ENCODE data around the gene PPP2R3A.
"Not testable (repeated sequence)": the region's sequence is repeated elsewhere in the genome, so short reads cannot be mapped to it uniquely, and the experiment has no call there.

PPP2R3A gene

DNA sequence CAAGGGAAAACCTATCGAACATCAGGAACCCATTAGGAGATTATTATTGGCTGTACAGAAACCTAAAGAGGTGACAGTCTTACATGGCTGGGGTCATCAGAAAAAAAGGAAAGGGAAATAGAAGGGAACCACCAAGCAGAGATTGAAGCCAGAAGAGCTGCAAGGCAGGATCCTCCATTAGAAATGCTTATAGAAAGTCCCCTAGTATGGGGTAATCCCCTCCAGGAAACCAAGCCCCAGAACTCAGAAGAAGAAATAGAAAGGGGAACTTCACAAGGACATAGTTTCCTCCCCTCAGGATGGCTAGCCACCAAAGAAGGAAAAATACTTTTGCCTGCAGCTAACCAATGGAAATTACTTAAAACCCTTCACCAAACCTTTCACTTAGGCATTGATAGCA, 27.8 kb upstream of the PPP2R3A start:
- H3K4me3 Mint-ChIP-seq; DNase-seq (ENCODE audit: low spot score in 2 of 2); H3K4me1 Mint-ChIP-seq; H3K9me3 Mint-ChIP-seq; H3K27me3 Mint-ChIP-seq; ATAC-seq (ENCODE audit: low read depth); H3K27ac Mint-ChIP-seq; H3K36me3 Mint-ChIP-seq: not testable (repeated sequence)

- ATAC-seq (ENCODE audit: low read depth) = no peak
Observed at GRCh38 chr3:135944831-135945230, 20.7 kb upstream of the PPP2R3A start.

DNA sequence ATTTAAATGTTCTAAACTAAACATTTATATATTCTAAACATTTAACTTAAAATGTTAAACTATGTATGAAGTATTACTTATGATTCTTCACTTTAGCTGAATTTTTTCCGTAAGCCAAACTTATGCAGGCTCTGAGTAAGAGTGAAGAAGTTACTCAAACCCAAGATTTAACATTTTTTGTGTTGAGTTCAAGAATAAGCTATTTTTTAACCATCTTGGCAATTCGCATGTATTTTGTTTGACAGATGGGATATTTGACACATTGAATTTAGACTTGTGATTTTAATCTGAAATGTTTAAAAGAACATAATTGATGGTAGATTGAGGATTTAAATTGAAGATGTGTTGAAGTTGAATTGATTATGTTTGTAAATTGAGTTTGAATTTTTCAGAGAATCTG, 14.6 kb upstream of the PPP2R3A start:
- ATAC-seq (ENCODE audit: low read depth) (no peak), DNase-seq (ENCODE audit: low spot score in 2 of 2) (no peak)
- H3K36me3 Mint-ChIP-seq = peaks cover 2% of the 10 kb centered on the region
- H3K4me1 Mint-ChIP-seq = no peaks in the 10 kb centered on the region
- peaks cover 2% of the 10 kb centered on the region for H3K27me3 Mint-ChIP-seq
- no peak overlapping the region for H3K27ac Mint-ChIP-seq
- peaks cover 7% of the 10 kb centered on the region for H3K9me3 Mint-ChIP-seq
- no peak overlapping the region for H3K4me3 Mint-ChIP-seq

More at GRCh38 chr3:135944831-135945230, 20.7 kb upstream of the PPP2R3A start:
- Mint-ChIP-seq H3K36me3 (no peaks in the 10 kb centered on the region), H3K9me3 (no peaks in the 10 kb centered on the region), H3K27me3 (peaks cover 4% of the 10 kb centered on the region), H3K4me1 (no peaks in the 10 kb centered on the region), H3K27ac (no peak overlapping the region), H3K4me3 (no peak overlapping the region)
- DNase-seq (ENCODE audit: low spot score in 2 of 2) = no peak

- Mint-ChIP-seq H3K9me3 (peaks cover 14% of the 10 kb centered on the region), H3K27ac (no peak overlapping the region), H3K27me3 (peaks cover 6% of the 10 kb centered on the region), H3K4me1 (no peaks in the 10 kb centered on the region), H3K4me3 (peak overlapping the region; percentile 81), H3K36me3 (peaks cover 4% of the 10 kb centered on the region)
- ATAC-seq (ENCODE audit: low read depth) = no peak
- no peak for DNase-seq (ENCODE audit: low spot score in 2 of 2)
Observed at GRCh38 chr3:135964160-135964955, 1.2 kb upstream of the PPP2R3A start.

- Mint-ChIP-seq H3K9me3 (peaks cover 13% of the 10 kb centered on the region), H3K27ac (no peak overlapping the region), H3K4me3 (peak overlapping the region; percentile 81), H3K27me3 (peaks cover 8% of the 10 kb centered on the region), H3K36me3 (peaks cover 4% of the 10 kb centered on the region), H3K4me1 (no peaks in the 10 kb centered on the region)
- no peak for ATAC-seq (ENCODE audit: low read depth)
- DNase-seq (ENCODE audit: low spot score in 2 of 2) = no peak
Observed at GRCh38 chr3:135965129-135965505, 411 bp upstream of the PPP2R3A start.

- Mint-ChIP-seq H3K27ac (no peak overlapping the region), H3K4me3 (peak overlapping the region; percentile 69), H3K9me3 (peaks cover 8% of the 10 kb centered on the region), H3K27me3 (peaks cover 9% of the 10 kb centered on the region), H3K4me1 (no peaks in the 10 kb centered on the region), H3K36me3 (peaks cover 2% of the 10 kb centered on the region)
- DNase-seq (ENCODE audit: low spot score in 2 of 2) = no peak
- ATAC-seq (ENCODE audit: low read depth) = no peak
Observed at GRCh38 chr3:135966271-135966961, 888 bp downstream of the PPP2R3A start.

GRCh38 chr3:135966962-135967274, 1.4 kb downstream of the PPP2R3A start:
- Mint-ChIP-seq H3K27ac (no peak overlapping the region), H3K9me3 (peaks cover 6% of the 10 kb centered on the region), H3K36me3 (peaks cover 2% of the 10 kb centered on the region), H3K27me3 (peaks cover 9% of the 10 kb centered on the region), H3K4me3 (peak overlapping the region; percentile 63), H3K4me1 (no peaks in the 10 kb centered on the region)
- ATAC-seq (ENCODE audit: low read depth) (no peak), DNase-seq (ENCODE audit: low spot score in 2 of 2) (no peak)

GRCh38 chr3:135967867-135968266, 2.3 kb downstream of the PPP2R3A start:
- no peak for DNase-seq (ENCODE audit: low spot score in 2 of 2)
- Mint-ChIP-seq H3K4me3 (no peak overlapping the region), H3K27me3 (peaks cover 10% of the 10 kb centered on the region), H3K9me3 (peaks cover 1% of the 10 kb centered on the region), H3K27ac (no peak overlapping the region), H3K36me3 (peaks cover 2% of the 10 kb centered on the region), H3K4me1 (no peaks in the 10 kb centered on the region)
- no peak for ATAC-seq (ENCODE audit: low read depth)

DNA sequence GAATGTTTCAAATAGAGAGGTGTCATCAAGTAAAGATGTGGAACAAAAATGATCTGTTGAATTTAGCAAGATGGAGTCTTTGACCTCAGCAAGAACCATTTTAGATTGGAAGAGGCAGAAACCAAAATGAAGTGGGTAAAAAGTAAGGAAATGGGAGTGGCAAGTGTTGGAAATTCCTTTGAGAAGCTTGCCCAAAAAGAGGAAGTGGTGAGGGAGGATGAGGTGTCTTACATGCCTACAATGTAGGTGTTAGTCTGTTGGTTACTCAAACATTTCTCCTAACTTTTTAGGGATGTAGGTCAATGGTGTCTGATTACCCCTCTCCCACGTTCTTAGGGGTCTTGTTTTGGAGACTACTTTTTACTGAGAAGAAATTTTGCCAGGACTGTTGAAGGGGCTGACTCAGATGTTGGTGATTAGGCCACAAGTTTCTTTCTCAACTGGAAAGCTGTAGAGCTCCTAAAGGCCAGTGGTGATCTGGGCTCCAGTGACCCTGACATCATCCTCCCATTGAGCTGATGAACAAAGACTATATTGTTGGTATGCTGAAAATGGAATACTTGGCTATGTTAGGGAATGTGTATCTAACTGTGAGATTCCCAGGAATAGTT, 5.1 kb downstream of the PPP2R3A start:
- Mint-ChIP-seq H3K27me3 (peaks cover 19% of the 10 kb centered on the region), H3K27ac (no peak overlapping the region), H3K36me3 (peaks cover 2% of the 10 kb centered on the region), H3K4me3 (no peak overlapping the region), H3K4me1 (no peaks in the 10 kb centered on the region), H3K9me3 (peaks cover 1% of the 10 kb centered on the region)
- ATAC-seq (ENCODE audit: low read depth) = no peak
- DNase-seq (ENCODE audit: low spot score in 2 of 2) = no peak

DNA sequence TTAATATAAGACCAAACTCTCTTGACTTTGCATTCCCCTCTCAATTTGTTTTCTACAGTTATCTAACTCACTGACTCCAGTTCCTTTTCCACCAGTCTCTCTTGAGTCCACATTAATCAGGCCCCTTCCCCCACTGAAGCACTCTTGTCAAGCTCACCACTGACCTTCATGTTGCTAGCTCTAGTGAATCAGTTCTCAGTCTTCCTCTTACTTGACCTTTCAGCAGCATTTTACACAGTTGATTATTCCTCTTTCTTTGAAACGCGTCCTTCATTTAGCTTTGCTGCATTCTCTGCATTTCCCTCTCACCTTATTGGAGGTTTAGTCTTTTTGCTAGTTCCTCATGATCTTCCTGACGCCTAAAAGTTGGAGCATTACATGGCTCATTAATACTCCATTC, 8.3 kb downstream of the PPP2R3A start:
- ATAC-seq (ENCODE audit: low read depth) (no peak), DNase-seq (ENCODE audit: low spot score in 2 of 2) (no peak)
- Mint-ChIP-seq H3K9me3 (peaks cover 1% of the 10 kb centered on the region), H3K4me1 (no peaks in the 10 kb centered on the region), H3K27ac (no peak overlapping the region), H3K27me3 (peaks cover 16% of the 10 kb centered on the region), H3K36me3 (peaks cover 2% of the 10 kb centered on the region), H3K4me3 (no peak overlapping the region)

DNA sequence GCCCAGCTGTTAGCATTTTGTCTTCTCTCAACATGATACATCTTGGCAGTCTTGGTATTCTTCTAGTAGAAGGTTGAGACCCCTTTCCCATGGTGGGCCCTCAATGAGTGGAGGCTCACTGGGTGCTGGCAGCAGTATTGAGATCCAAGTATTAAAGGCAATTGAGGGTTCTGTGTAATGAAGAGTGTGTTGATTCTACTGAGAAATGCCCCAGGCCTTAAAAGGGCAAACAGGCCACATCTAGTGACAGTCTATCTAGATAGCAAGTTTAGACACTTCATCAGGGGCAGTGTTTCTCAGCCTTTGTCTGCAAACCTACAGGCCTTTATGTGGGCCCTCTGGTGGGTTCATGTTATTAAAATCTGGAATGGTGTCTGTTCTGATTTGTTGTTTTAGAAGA, 9.5 kb downstream of the PPP2R3A start:
- H3K36me3 Mint-ChIP-seq = no peaks in the 10 kb centered on the region
- ATAC-seq (ENCODE audit: low read depth) (no peak), DNase-seq (ENCODE audit: low spot score in 2 of 2) (no peak)
- no peaks in the 10 kb centered on the region for H3K4me1 Mint-ChIP-seq
- H3K9me3 Mint-ChIP-seq = no peaks in the 10 kb centered on the region
- peaks cover 11% of the 10 kb centered on the region for H3K27me3 Mint-ChIP-seq
- no peak overlapping the region for H3K4me3 Mint-ChIP-seq
- H3K27ac Mint-ChIP-seq = no peak overlapping the region

- ATAC-seq (ENCODE audit: low read depth) = no peak
- no peak overlapping the region for H3K4me3 Mint-ChIP-seq
- H3K27ac Mint-ChIP-seq = no peak overlapping the region
Observed at GRCh38 chr3:135975536-135975935, 10.0 kb downstream of the PPP2R3A start.

DNA sequence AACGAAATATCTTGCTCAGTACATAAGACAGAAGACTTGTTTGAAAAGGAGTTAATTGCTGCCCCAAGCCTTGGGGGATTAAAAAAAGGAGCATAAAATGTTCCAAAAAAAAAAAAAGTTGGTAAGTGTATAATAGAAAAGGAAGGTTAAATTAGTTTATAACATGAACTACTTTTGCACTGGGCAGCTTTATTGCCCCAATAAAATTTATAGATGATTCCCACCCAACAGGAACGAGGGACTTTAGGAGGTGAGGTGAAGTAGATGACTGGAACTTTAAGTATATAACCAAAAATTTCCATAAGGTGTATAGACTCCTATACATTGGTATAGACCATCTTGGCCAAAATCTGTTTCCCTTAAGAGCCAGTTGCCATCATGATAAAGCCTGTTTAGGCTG, 14.8 kb downstream of the PPP2R3A start:
- H3K36me3 Mint-ChIP-seq = no peaks in the 10 kb centered on the region

More at GRCh38 chr3:135975536-135975935, 10.0 kb downstream of the PPP2R3A start:
- no peaks in the 10 kb centered on the region for H3K9me3 Mint-ChIP-seq
- no peaks in the 10 kb centered on the region for H3K36me3 Mint-ChIP-seq
- H3K4me1 Mint-ChIP-seq = no peaks in the 10 kb centered on the region
- DNase-seq (ENCODE audit: low spot score in 2 of 2) = no peak
- peaks cover 10% of the 10 kb centered on the region for H3K27me3 Mint-ChIP-seq

DNA sequence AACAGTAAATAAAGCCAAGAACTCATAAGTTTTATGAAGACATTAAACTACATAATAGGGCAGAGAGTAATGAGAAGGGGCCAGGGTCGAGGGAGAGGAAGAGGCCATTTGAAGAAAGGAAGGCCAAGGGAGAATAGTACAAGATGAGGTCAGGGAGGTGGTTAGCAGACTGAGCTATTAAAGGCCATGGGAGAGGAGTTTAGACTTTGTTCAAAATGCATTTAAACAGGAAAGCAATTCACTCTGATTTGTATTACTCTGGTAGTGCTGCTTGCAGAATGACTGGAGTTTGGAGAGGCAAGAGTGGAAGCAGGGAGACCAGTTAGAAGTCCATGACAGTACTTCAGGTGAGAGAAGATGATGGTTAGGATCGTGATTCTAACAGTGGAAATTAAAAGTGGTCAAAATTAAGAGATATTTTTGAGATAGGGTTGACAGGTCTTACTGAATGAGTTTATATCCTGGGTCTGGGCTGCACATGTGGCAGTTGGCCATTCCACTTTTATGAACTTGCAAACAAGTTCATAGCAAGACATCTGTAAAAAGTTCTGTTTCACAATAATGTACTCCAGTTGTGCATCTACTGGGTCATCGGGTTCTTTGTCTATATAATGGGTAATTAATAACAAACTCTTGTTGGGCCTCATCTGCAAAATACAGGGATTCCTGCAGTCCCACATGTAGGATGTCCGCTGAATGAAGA, 16.3 kb downstream of the PPP2R3A start:
- Mint-ChIP-seq H3K9me3 (no peaks in the 10 kb centered on the region), H3K36me3 (no peaks in the 10 kb centered on the region), H3K27me3 (peaks cover 6% of the 10 kb centered on the region), H3K4me3 (no peak overlapping the region), H3K27ac (no peak overlapping the region), H3K4me1 (no peaks in the 10 kb centered on the region)
- DNase-seq (ENCODE audit: low spot score in 2 of 2) (no peak), ATAC-seq (ENCODE audit: low read depth) (no peak)

More for the DNA sequence above, 14.8 kb downstream of the PPP2R3A start:
- H3K4me1 Mint-ChIP-seq = no peaks in the 10 kb centered on the region
- H3K27me3 Mint-ChIP-seq = peaks cover 6% of the 10 kb centered on the region
- no peak overlapping the region for H3K4me3 Mint-ChIP-seq
- ATAC-seq (ENCODE audit: low read depth) = no peak
- H3K9me3 Mint-ChIP-seq = no peaks in the 10 kb centered on the region
- no peak for DNase-seq (ENCODE audit: low spot score in 2 of 2)
- H3K27ac Mint-ChIP-seq = no peak overlapping the region
